ENCODE results near the gene PLA2G4F.

PLA2G4F gene

GRCh38 chr15:42145546-42146455, 10.6 kb downstream of the PLA2G4F start:
- DNase-seq, result no peak

GRCh38 chr15:42144841-42145375, 11.5 kb downstream of the PLA2G4F start:
- no peak for DNase-seq

GRCh38 chr15:42143866-42144625, 12.4 kb downstream of the PLA2G4F start:
- no peak for DNase-seq

GRCh38 chr15:42143356-42143755, 13.1 kb downstream of the PLA2G4F start:
- DNase-seq, result no peak

GRCh38 chr15:42141795-42142667, 14.4 kb downstream of the PLA2G4F start:
- no peak for DNase-seq

GRCh38 chr15:42141246-42141645, 15.2 kb downstream of the PLA2G4F start:
- DNase-seq, result no peak

GRCh38 chr15:42140383-42141070, 15.9 kb downstream of the PLA2G4F start:
- DNase-seq, result no peak

- no peak for DNase-seq
Observed at GRCh38 chr15:42139596-42139995, 16.8 kb downstream of the PLA2G4F start.

GRCh38 chr15:42138968-42139386, 17.5 kb downstream of the PLA2G4F start:
- DNase-seq, result no peak

GRCh38 chr15:42138411-42138810, 18.0 kb downstream of the PLA2G4F start:
- no peak for DNase-seq

GRCh38 chr15:42137461-42138261, 18.8 kb downstream of the PLA2G4F start:
- no peak for DNase-seq

- DNase-seq, result no peak
Observed at GRCh38 chr15:42136513-42136912, 19.9 kb downstream of the PLA2G4F start.

- no peak for DNase-seq
Observed at GRCh38 chr15:42135351-42135750, 21.1 kb downstream of the PLA2G4F start.

- DNase-seq, result no peak
Observed at GRCh38 chr15:42134617-42135245, 21.7 kb downstream of the PLA2G4F start.

GRCh38 chr15:42133886-42134502, 22.4 kb downstream of the PLA2G4F start:
- no peak for DNase-seq

- DNase-seq, result no peak
Observed at GRCh38 chr15:42133356-42133755, 23.1 kb downstream of the PLA2G4F start.

- no peak for DNase-seq
Observed at GRCh38 chr15:42131826-42132806, 24.3 kb downstream of the PLA2G4F start.

GRCh38 chr15:42131006-42131405, 25.4 kb downstream of the PLA2G4F start:
- no peak for DNase-seq

Measured in T1000 (cell line).